ENCODE results near the gene HTR3A.

HTR3A gene

GRCh38 chr11:114031967-114032320 lies 57.0 kb downstream of the HTR3A start:
- Histone ChIP-seq H3K36me3 (ENCODE audit: control insufficient read depth, insufficient read depth, low read length) (no peaks in the 10 kb centered on the region), H3K4me3 (ENCODE audit: low read length) (no peak overlapping the region), H3K9me3 (ENCODE audit: control insufficient read depth, insufficient read depth, low read length) (no peaks in the 10 kb centered on the region), H3K27me3 (ENCODE audit: control insufficient read depth, insufficient read depth, low read length) (no peaks in the 10 kb centered on the region), H3K27ac (ENCODE audit: low read length) (no peak overlapping the region), H3K4me1 (ENCODE audit: control insufficient read depth, insufficient read depth, low read length) (no peaks in the 10 kb centered on the region)
- no peak for DNase-seq (ENCODE audit: low read depth, low spot score)
- WGBS (ENCODE audit: insufficient coverage, insufficient read length), result no CpG with 5 or more reads among the region's 5 CpGs

GRCh38 chr11:114033066-114033465 lies 58.2 kb downstream of the HTR3A start:
- no peak overlapping the region for H3K27ac ChIP-seq (ENCODE audit: low read length)
- H3K36me3 ChIP-seq (ENCODE audit: control insufficient read depth, insufficient read depth, low read length), result no peaks in the 10 kb centered on the region
- no peaks in the 10 kb centered on the region for H3K27me3 ChIP-seq (ENCODE audit: control insufficient read depth, insufficient read depth, low read length)
- whole genome bisulfite sequencing (ENCODE audit: insufficient coverage, insufficient read length), result no CpG with 5 or more reads among the region's 5 CpGs
- no peaks in the 10 kb centered on the region for H3K9me3 ChIP-seq (ENCODE audit: control insufficient read depth, insufficient read depth, low read length)
- H3K4me1 ChIP-seq (ENCODE audit: control insufficient read depth, insufficient read depth, low read length), result no peaks in the 10 kb centered on the region
- no peak overlapping the region for H3K4me3 ChIP-seq (ENCODE audit: low read length)
- DNase-seq (ENCODE audit: low read depth, low spot score), result no peak

- no peaks in the 10 kb centered on the region for H3K36me3 ChIP-seq (ENCODE audit: control insufficient read depth, insufficient read depth, low read length)
- H3K27me3 ChIP-seq (ENCODE audit: control insufficient read depth, insufficient read depth, low read length), result no peaks in the 10 kb centered on the region
- H3K27ac ChIP-seq (ENCODE audit: low read length), result no peak overlapping the region
- H3K4me3 ChIP-seq (ENCODE audit: low read length), result no peak overlapping the region
- WGBS (ENCODE audit: insufficient coverage, insufficient read length), result no CpG with 5 or more reads among the region's 2 CpGs
- H3K9me3 ChIP-seq (ENCODE audit: control insufficient read depth, insufficient read depth, low read length), result no peaks in the 10 kb centered on the region
- H3K4me1 ChIP-seq (ENCODE audit: control insufficient read depth, insufficient read depth, low read length), result no peaks in the 10 kb centered on the region
- no peak for DNase-seq (ENCODE audit: low read depth, low spot score)
These were observed 58.7 kb downstream of the HTR3A start for GRCh38 chr11:114033572-114033971.

- no peak overlapping the region for H3K4me3 ChIP-seq (ENCODE audit: low read length)
- no peak overlapping the region for H3K27ac ChIP-seq (ENCODE audit: low read length)
- DNase-seq (ENCODE audit: low read depth, low spot score), result no peak
- WGBS (ENCODE audit: insufficient coverage, insufficient read length), result no CpG with 5 or more reads among the region's 11 CpGs
- H3K4me1 ChIP-seq (ENCODE audit: control insufficient read depth, insufficient read depth, low read length), result no peaks in the 10 kb centered on the region
- H3K27me3 ChIP-seq (ENCODE audit: control insufficient read depth, insufficient read depth, low read length), result no peaks in the 10 kb centered on the region
- no peaks in the 10 kb centered on the region for H3K36me3 ChIP-seq (ENCODE audit: control insufficient read depth, insufficient read depth, low read length)
- no peaks in the 10 kb centered on the region for H3K9me3 ChIP-seq (ENCODE audit: control insufficient read depth, insufficient read depth, low read length)
These were observed 60.0 kb downstream of the HTR3A start for GRCh38 chr11:114034956-114035355.

- Histone ChIP-seq H3K4me3 (ENCODE audit: low read length) (no peak overlapping the region; the same call in 1 of the 2 replicates), H3K4me1 (ENCODE audit: control insufficient read depth, insufficient read depth, low read length) (no peaks in the 10 kb centered on the region), H3K27me3 (ENCODE audit: control insufficient read depth, insufficient read depth, low read length) (no peaks in the 10 kb centered on the region), H3K9me3 (ENCODE audit: control insufficient read depth, insufficient read depth, low read length) (no peaks in the 10 kb centered on the region), H3K36me3 (ENCODE audit: control insufficient read depth, insufficient read depth, low read length) (no peaks in the 10 kb centered on the region), H3K27ac (ENCODE audit: low read length) (no peak overlapping the region)
- DNase-seq (ENCODE audit: low read depth, low spot score), result peak; percentile 84
- WGBS (ENCODE audit: insufficient coverage, insufficient read length), result no CpG with 5 or more reads among the region's 37 CpGs
These were observed 61.4 kb downstream of the HTR3A start for GRCh38 chr11:114036147-114036811.

GRCh38 chr11:114036958-114037357 lies 62.0 kb downstream of the HTR3A start:
- no peaks in the 10 kb centered on the region for H3K4me1 ChIP-seq (ENCODE audit: control insufficient read depth, insufficient read depth, low read length)
- H3K4me3 ChIP-seq (ENCODE audit: low read length), result no peak overlapping the region
- H3K27ac ChIP-seq (ENCODE audit: low read length), result no peak overlapping the region
- no peaks in the 10 kb centered on the region for H3K27me3 ChIP-seq (ENCODE audit: control insufficient read depth, insufficient read depth, low read length)
- H3K9me3 ChIP-seq (ENCODE audit: control insufficient read depth, insufficient read depth, low read length), result no peaks in the 10 kb centered on the region
- no peaks in the 10 kb centered on the region for H3K36me3 ChIP-seq (ENCODE audit: control insufficient read depth, insufficient read depth, low read length)
- WGBS (ENCODE audit: insufficient coverage, insufficient read length), result no CpG with 5 or more reads among the region's 3 CpGs
- DNase-seq (ENCODE audit: low read depth, low spot score), result no peak

- no peak for DNase-seq (ENCODE audit: low read depth, low spot score)
- no peak overlapping the region for H3K4me3 ChIP-seq (ENCODE audit: low read length)
- H3K27ac ChIP-seq (ENCODE audit: low read length), result no peak overlapping the region
- H3K27me3 ChIP-seq (ENCODE audit: control insufficient read depth, insufficient read depth, low read length), result no peaks in the 10 kb centered on the region
- WGBS (ENCODE audit: insufficient coverage, insufficient read length), result no CpG with 5 or more reads among the region's 3 CpGs
- no peaks in the 10 kb centered on the region for H3K9me3 ChIP-seq (ENCODE audit: control insufficient read depth, insufficient read depth, low read length)
- no peaks in the 10 kb centered on the region for H3K36me3 ChIP-seq (ENCODE audit: control insufficient read depth, insufficient read depth, low read length)
- H3K4me1 ChIP-seq (ENCODE audit: control insufficient read depth, insufficient read depth, low read length), result no peaks in the 10 kb centered on the region
These were observed 64.6 kb downstream of the HTR3A start for GRCh38 chr11:114039551-114039950.
